K562 (cell line): Measurements from ENCODE around the gene DISP1. TPM values are rescaled to one million over a fixed set of nuclear protein-coding genes. Genes with fewer than 3 reads are reported as not detected.

Source experiments
- ATAC-seq: fragments of 200-7000 bp; cut with Tn5 transposase; 3 replicates; pipeline ENCODE4 v1.9.1; 2020; ENCODE audit warnings: moderate library complexity
- BruUV-seq: library from RNA; stranded (reverse); fragments of 400-500 nt; replicated peaks from 2 replicates; lab custom pipeline; 2021; lab: Mats Ljungman, UMichigan
- CTCF ChIA-PET: fragments of 300-600 bp; formaldehyde crosslinking; extraction: SDS; loops from one replicate; lab custom pipeline; 2021; ENCODE audit warnings: low intra/inter-chr PET ratio; lab: Yijun Ruan, JAX
- POLR2A ChIA-PET: fragments of 300-600, 350-650 bp; sonication (Branson Sonifier 250); formaldehyde crosslinking; extraction: SDS; loops from one replicate; lab custom pipeline; 2021; ENCODE audit warnings: antibody characterized with exemption, inconsistent platforms; lab: Yijun Ruan, JAX
- DNase-seq, 4 experiments: peaks; one replicate each; pipeline versions ENCODE4 v3.0.0 to v3.0.0-alpha.2; 2011 to 2018; ENCODE audit warnings: low spot score in 3 of 4, mixed read lengths in 3 of 4; ENCODE audit errors: extremely low read depth in 1 of 4
- FAIRE-seq: peaks from 2 replicates; lab custom pipeline; 2011; peaks lifted over from hg19 to GRCh38; lab: Jason Lieb, UNC
- H2AFZ ChIP-seq: 2 replicates; pipeline ENCODE4 v1.6.0; 2011; ENCODE audit warnings: low read depth, low read length, control low read depth, inconsistent platforms
- H3K27ac ChIP-seq: fragments of 200-600 bp; 3 replicates; pipeline ENCODE4 v1.8.0; 2011; ENCODE audit warnings: low read depth, mild to moderate bottlenecking, control low read depth, inconsistent platforms, low read length, moderate library complexity, mixed read lengths; ENCODE audit errors: extremely low read depth
- H3K27me3 ChIP-seq, 2 experiments: fragments of 300-600 bp in 1 of 2; 2 replicates in 1 of 2; 3 replicates in 1 of 2; pipeline versions ENCODE4 v1.6.0 to v1.8.0; 2011; ENCODE audit warnings: inconsistent platforms in 2 of 2, low read length in 2 of 2, mild to moderate bottlenecking in 1 of 2, mixed read lengths in 1 of 2, moderate library complexity in 1 of 2; ENCODE audit not compliant: control insufficient read depth in 2 of 2, insufficient read depth in 2 of 2
- H3K36me3 ChIP-seq: fragments of 300-600 bp; 3 replicates; pipeline ENCODE4 v1.8.0; 2011; ENCODE audit warnings: mild to moderate bottlenecking, low read length, inconsistent platforms; ENCODE audit not compliant: control insufficient read depth, insufficient read depth
- H3K4me1 ChIP-seq, 2 experiments: fragments of 200-600 bp in 1 of 2; replicated peaks in 1 of 2; 2 replicates in 1 of 2; 3 replicates in 1 of 2; pipeline versions ENCODE4 v1.5.1 to v1.8.0; 2011; ENCODE audit warnings: inconsistent platforms in 2 of 2, low read length in 2 of 2, mild to moderate bottlenecking in 1 of 2, mixed read lengths in 1 of 2, moderate library complexity in 1 of 2; ENCODE audit not compliant: control insufficient read depth in 2 of 2, insufficient read depth in 2 of 2
- H3K4me2 ChIP-seq: 2 replicates; pipeline ENCODE4 v1.6.1; 2011; ENCODE audit warnings: low read length, control low read depth, inconsistent platforms, mixed read lengths; ENCODE audit not compliant: insufficient read depth
- H3K4me3 ChIP-seq: fragments of 200-600 bp; sonication (generic), shearing (Covaris generic); 2 replicates; pipeline ENCODE4 v1.5.1; 2016; ENCODE audit warnings: control low read depth, inconsistent platforms
- H3K79me2 ChIP-seq: fragments of 200-600 bp; 3 replicates; pipeline ENCODE4 v1.8.0; 2011; ENCODE audit warnings: low read length, inconsistent platforms; ENCODE audit not compliant: control insufficient read depth, insufficient read depth
- H3K9ac ChIP-seq, 2 experiments: 2 replicates each; pipeline versions ENCODE4 v1.6.0 to v1.6.1; 2011; ENCODE audit warnings: low read depth in 2 of 2, low read length in 2 of 2, control low read depth in 1 of 2, inconsistent platforms in 1 of 2, mild to moderate bottlenecking in 1 of 2, mixed read lengths in 1 of 2; ENCODE audit not compliant: insufficient read depth in 1 of 2
- H3K9me1 ChIP-seq: one replicate; pipeline ENCODE4 v1.6.0; 2011; ENCODE audit warnings: inconsistent platforms, mild to moderate bottlenecking, low read length, moderate library complexity; ENCODE audit not compliant: control insufficient read depth, insufficient read depth
- H3K9me3 ChIP-seq: replicated peaks from 2 replicates; pipeline ENCODE4 v1.5.1; 2011; ENCODE audit warnings: low read depth, low read length, inconsistent platforms; ENCODE audit not compliant: control insufficient read depth, insufficient read depth
- H4K20me1 ChIP-seq: replicated peaks from 2 replicates; pipeline ENCODE4 v1.6.1; 2011; ENCODE audit warnings: low read length, inconsistent platforms, mixed read lengths; ENCODE audit not compliant: control insufficient read depth, insufficient read depth
- DNMT1 ChIP-seq: fragments of 450-650 bp; IDR thresholded peaks from 2 replicates; pipeline ENCODE4 v1.6.1; 2016; ENCODE audit warnings: antibody characterized with exemption, mild to moderate bottlenecking
- PCBP2 ChIP-seq: fragments of 200-400 bp; formaldehyde crosslinking; IDR thresholded peaks from 2 replicates; pipeline ENCODE4 v1.6.1; 2018; ENCODE audit warnings: low read length, low read depth, mild to moderate bottlenecking, moderate library complexity; ENCODE audit not compliant: poor library complexity, severe bottlenecking
- SAFB ChIP-seq: fragments of 200-400 bp; formaldehyde crosslinking; IDR thresholded peaks from 2 replicates; pipeline ENCODE4 v1.6.1; 2017; ENCODE audit warnings: low read depth, low read length, borderline replicate concordance
- ZNF217 ChIP-seq: sonication (generic); formaldehyde crosslinking; IDR thresholded peaks from 2 replicates; pipeline ENCODE4 v1.8.0; 2022; ENCODE audit warnings: mild to moderate bottlenecking, missing genetic modification reagents
- WGBS: fragments of 100-300 bp; shearing (Covaris generic); methylation state at CpG from one replicate; pipeline ENCODE4 v1.1.6; 2016; ENCODE audit warnings: low coverage, mixed read lengths; ENCODE audit not compliant: insufficient coverage; ENCODE audit errors: missing lambda C conversion rate; 5-methylcytosine and 5-hydroxymethylcytosine counted together
- in situ Hi-C: fragments of 300-500 bp; cut with MboI; formaldehyde crosslinking; loops from 4 replicates; pipeline ENCODE4 v1.15.0; 2018; ENCODE audit warnings: inconsistent platforms, mixed read lengths
- intact Hi-C: fragments of 100-400 bp; cut with micrococcal nuclease; formaldehyde crosslinking; loops from 2 replicates; pipeline ENCODE4 v1.14.2; 2022
- polyA plus RNA-seq, 8 experiments: library from polyadenylated mRNA; depleted of rRNA in 4 of 8; stranded (reverse) in 5 of 8; unstranded in 3 of 8; fragments of >200 nt; fragmentation: Nextera tagmentation in 2 of 8; fragmentation: Illumina TruSeq in 1 of 8; extraction: Ambion mirVana in 2 of 8; extraction: Trizol in 1 of 8; gene quantifications; 2 replicates each; pipeline versions ENCODE4 v1.2.1 to v1.2.3, GENCODE V29; 2011 to 2014; ENCODE audit warnings: inconsistent platforms in 1 of 8, missing spikeins in 1 of 8
- total RNA-seq, 7 experiments: library from RNA; depleted of rRNA in 6 of 7; stranded (reverse); fragments of >200 nt in 6 of 7; fragmentation: Illumina TruSeq in 2 of 7; extraction: Trizol in 2 of 7; gene quantifications; 2 replicates each; pipeline versions ENCODE4 v1.2.1 to v1.2.3, GENCODE V29; 2011 to 2021; ENCODE audit warnings: low replicate concordance in 1 of 7
- TF ChIP-seq, protein P1 (sequence below): fragments of 250-450 bp; sonication (Bioruptor Pico); IDR thresholded peaks from 2 replicates; pipeline ENCODE4 v1.8.0; 2022; ENCODE audit warnings: moderate library complexity, mild to moderate bottlenecking, inconsistent platforms
- TF ChIP-seq, protein P2 (sequence below): fragments of 450-650 bp; IDR thresholded peaks from 2 replicates; pipeline ENCODE4 v1.6.1; 2018; ENCODE audit not compliant: partially characterized antibody

DISP1 gene
- total and polyA plus RNA-seq, 9 of the 15 experiments (the other 6 are each of a cell fraction or from before 2014, with no cell fraction given), result 0.02 to 0.35 (median 0.04) TPM; not detected in 2

GRCh38 chr1:222821239-222821638 lies 6.4 kb downstream of the DISP1 start:
- POLR2A ChIA-PET, result no interaction called here

More at GRCh38 chr1:222821239-222821638, 6.4 kb downstream of the DISP1 start:
- no TSS peak for BruUV-seq
- 0% methylated on average over 4 of the region's 4 CpGs for WGBS
- no peaks in the 10 kb centered on the region for H3K4me1 ChIP-seq
- ATAC-seq (no peak), DNase-seq (no peak), FAIRE-seq (no peak)
- intact Hi-C loops (no loop called here), in situ Hi-C loops (no loop called here)
- H3K36me3 ChIP-seq, result no peaks in the 10 kb centered on the region
- H2AFZ ChIP-seq, result no peak overlapping the region
- H3K9ac ChIP-seq, result no peak overlapping the region
- H3K4me3 ChIP-seq, result no peak overlapping the region
- H3K27me3 ChIP-seq, result no peaks in the 10 kb centered on the region
- H3K4me2 ChIP-seq, result no peak overlapping the region
- no peaks in the 10 kb centered on the region for H3K9me1 ChIP-seq
- CTCF ChIA-PET, result no interaction called here
- H3K79me2 ChIP-seq, result no peaks in the 10 kb centered on the region
- no peaks in the 10 kb centered on the region for H3K9me3 ChIP-seq
- H3K27ac ChIP-seq, result no peak overlapping the region
- TF ChIP-seq ZNF217 (CRISPR knock-in tag), result no peak
- TF ChIP-seq, protein P1, sequence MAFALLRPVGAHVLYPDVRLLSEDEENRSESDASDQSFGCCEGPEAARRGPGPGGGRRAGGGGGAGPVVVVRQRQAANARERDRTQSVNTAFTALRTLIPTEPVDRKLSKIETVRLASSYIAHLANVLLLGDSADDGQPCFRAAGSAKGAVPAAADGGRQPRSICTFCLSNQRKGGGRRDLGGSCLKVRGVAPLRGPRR (CRISPR knock-in tag), result no peak
- TF ChIP-seq, protein P2, sequence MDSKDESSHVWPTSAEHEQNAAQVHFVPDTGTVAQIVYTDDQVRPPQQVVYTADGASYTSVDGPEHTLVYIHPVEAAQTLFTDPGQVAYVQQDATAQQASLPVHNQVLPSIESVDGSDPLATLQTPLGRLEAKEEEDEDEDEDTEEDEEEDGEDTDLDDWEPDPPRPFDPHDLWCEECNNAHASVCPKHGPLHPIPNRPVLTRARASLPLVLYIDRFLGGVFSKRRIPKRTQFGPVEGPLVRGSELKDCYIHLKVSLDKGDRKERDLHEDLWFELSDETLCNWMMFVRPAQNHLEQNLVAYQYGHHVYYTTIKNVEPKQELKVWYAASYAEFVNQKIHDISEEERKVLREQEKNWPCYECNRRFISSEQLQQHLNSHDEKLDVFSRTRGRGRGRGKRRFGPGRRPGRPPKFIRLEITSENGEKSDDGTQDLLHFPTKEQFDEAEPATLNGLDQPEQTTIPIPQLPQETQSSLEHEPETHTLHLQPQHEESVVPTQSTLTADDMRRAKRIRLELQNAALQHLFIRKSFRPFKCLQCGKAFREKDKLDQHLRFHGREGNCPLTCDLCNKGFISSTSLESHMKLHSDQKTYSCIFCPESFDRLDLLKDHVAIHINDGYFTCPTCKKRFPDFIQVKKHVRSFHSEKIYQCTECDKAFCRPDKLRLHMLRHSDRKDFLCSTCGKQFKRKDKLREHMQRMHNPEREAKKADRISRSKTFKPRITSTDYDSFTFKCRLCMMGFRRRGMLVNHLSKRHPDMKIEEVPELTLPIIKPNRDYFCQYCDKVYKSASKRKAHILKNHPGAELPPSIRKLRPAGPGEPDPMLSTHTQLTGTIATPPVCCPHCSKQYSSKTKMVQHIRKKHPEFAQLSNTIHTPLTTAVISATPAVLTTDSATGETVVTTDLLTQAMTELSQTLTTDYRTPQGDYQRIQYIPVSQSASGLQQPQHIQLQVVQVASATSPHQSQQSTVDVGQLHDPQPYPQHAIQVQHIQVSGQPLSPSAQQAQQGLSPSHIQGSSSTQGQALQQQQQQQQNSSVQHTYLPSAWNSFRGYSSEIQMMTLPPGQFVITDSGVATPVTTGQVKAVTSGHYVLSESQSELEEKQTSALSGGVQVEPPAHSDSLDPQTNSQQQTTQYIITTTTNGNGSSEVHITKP, result no peak
- TF ChIP-seq SAFB, result no peak
- no peak for TF ChIP-seq DNMT1
- TF ChIP-seq PCBP2, result no peak
- no peaks in the 10 kb centered on the region for H4K20me1 ChIP-seq
